Neural progenitor cell (in vitro differentiated cells): ENCODE data around the gene TAC3. TPM values are rescaled to one million over a fixed set of nuclear protein-coding genes. Genes with fewer than 3 reads are reported as not detected.

Experiments
- DNase-seq: peaks from one replicate; pipeline ENCODE4 v3.0.0-alpha.2; 2016; ENCODE audit warnings: low spot score
- H2AFZ ChIP-seq: fragments of 200-600 bp; sonication (generic); replicated peaks from 2 replicates; pipeline ENCODE4 v1.6.1; 2016; ENCODE audit warnings: antibody characterized with exemption
- H3F3A ChIP-seq: fragments of 200-600 bp; sonication (generic); 2 replicates; pipeline ENCODE4 v1.6.1; 2016; ENCODE audit warnings: antibody characterized with exemption, low read depth
- H3K27ac ChIP-seq: fragments of 200-600 bp; sonication (generic); 2 replicates; pipeline ENCODE4 v1.5.1; 2016; ENCODE audit warnings: mild to moderate bottlenecking
- H3K27me3 ChIP-seq: fragments of 200-600 bp; sonication (generic); 2 replicates; pipeline ENCODE4 v1.6.1; 2016; ENCODE audit warnings: mild to moderate bottlenecking, moderate library complexity
- H3K36me3 ChIP-seq: fragments of 200-600 bp; sonication (generic); 2 replicates; pipeline ENCODE4 v1.5.1; 2016
- H3K4me1 ChIP-seq: fragments of 200-600 bp; sonication (generic); 2 replicates; pipeline ENCODE4 v1.6.1; 2016; ENCODE audit warnings: mixed run types
- H3K4me2 ChIP-seq: fragments of 200-600 bp; sonication (generic); 2 replicates; pipeline ENCODE4 v1.6.1; 2016
- H3K4me3 ChIP-seq: fragments of 200-600 bp; sonication (generic); 2 replicates; pipeline ENCODE4 v1.5.1; 2016
- H3K79me2 ChIP-seq: fragments of 200-600 bp; sonication (generic); 2 replicates; pipeline ENCODE4 v1.6.1; 2016; ENCODE audit warnings: low read depth
- H3K9ac ChIP-seq: fragments of 200-600 bp; sonication (generic); 2 replicates; pipeline ENCODE4 v1.6.1; 2016
- H3K9me3 ChIP-seq: fragments of 200-600 bp; sonication (generic); 2 replicates; pipeline ENCODE4 v1.5.1; 2016; ENCODE audit warnings: low read depth
- H4K20me1 ChIP-seq: fragments of 200-600 bp; sonication (generic); 2 replicates; pipeline ENCODE4 v1.6.1; 2016; ENCODE audit warnings: low read depth
- H3K27ac Mint-ChIP-seq: 3 replicates; pipeline ENCODE4 v1.8.0; 2021; ENCODE audit warnings: mixed read lengths
- H3K27me3 Mint-ChIP-seq: 2 replicates; pipeline ENCODE4 v1.8.0; 2022; ENCODE audit warnings: low read depth, mild to moderate bottlenecking, inconsistent platforms, moderate library complexity, mixed read lengths; ENCODE audit not compliant: insufficient read depth
- H3K36me3 Mint-ChIP-seq: 3 replicates; pipeline ENCODE4 v1.8.0; 2021; ENCODE audit warnings: mixed read lengths
- H3K4me1 Mint-ChIP-seq: 3 replicates; pipeline ENCODE4 v1.8.0; 2021; ENCODE audit warnings: mixed read lengths
- H3K4me3 Mint-ChIP-seq: 3 replicates; pipeline ENCODE4 v1.8.0; 2021; ENCODE audit warnings: mild to moderate bottlenecking, moderate library complexity, mixed read lengths
- H3K9me3 Mint-ChIP-seq: 3 replicates; pipeline ENCODE4 v1.8.0; 2020; ENCODE audit warnings: mixed read lengths
- CTCF ChIP-seq: fragments of 200-600 bp; sonication (generic); IDR thresholded peaks from 2 replicates; pipeline ENCODE4 v1.5.1; 2017; ENCODE audit warnings: antibody characterized with exemption, mild to moderate bottlenecking
- EZH2 ChIP-seq: fragments of 200-600 bp; sonication (generic); IDR thresholded peaks from 2 replicates; pipeline ENCODE4 v1.6.1; 2017; ENCODE audit warnings: antibody characterized with exemption, mild to moderate bottlenecking, moderate library complexity
- EZH2phosphoT487 ChIP-seq: fragments of 200-600 bp; sonication (generic); IDR thresholded peaks from 2 replicates; pipeline ENCODE4 v1.6.1; 2017; ENCODE audit warnings: antibody characterized with exemption
- total RNA-seq: library from RNA; depleted of rRNA; stranded (reverse); fragments of >200 nt; gene quantifications from 2 replicates; pipeline ENCODE4 v1.2.3, GENCODE V29; 2015; ENCODE audit warnings: low replicate concordance

The TAC3 gene
- total RNA-seq, 1 donor from 2014 or later = 6.0 TPM

- no peak overlapping the region for H3K27ac Mint-ChIP-seq
- H3K9me3 Mint-ChIP-seq = peaks cover 2% of the 10 kb centered on the region
- H3K9me3 ChIP-seq = no peaks in the 10 kb centered on the region
- no peak overlapping the region for H3K27ac ChIP-seq
- peaks cover 18% of the 10 kb centered on the region for H3K27me3 Mint-ChIP-seq
- no peak overlapping the region for H3K4me2 ChIP-seq
- peaks cover 4% of the 10 kb centered on the region for H3K4me1 ChIP-seq
- H3K36me3 ChIP-seq = no peaks in the 10 kb centered on the region
- no peak overlapping the region for H3K4me3 ChIP-seq
- DNase-seq = no peak
- H3K4me1 Mint-ChIP-seq = no peaks in the 10 kb centered on the region
- no peaks in the 10 kb centered on the region for H4K20me1 ChIP-seq
- no peak overlapping the region for H3K9ac ChIP-seq
- H2AFZ ChIP-seq = no peak overlapping the region
- H3K4me3 Mint-ChIP-seq = no peak overlapping the region
- no peaks in the 10 kb centered on the region for H3K27me3 ChIP-seq
- TF ChIP-seq CTCF = no peak
- TF ChIP-seq EZH2 = no peak
- no peaks in the 10 kb centered on the region for H3K36me3 Mint-ChIP-seq
- peaks cover 3% of the 10 kb centered on the region for H3F3A ChIP-seq
- no peaks in the 10 kb centered on the region for H3K79me2 ChIP-seq
Observed at GRCh38 chr12:57040211-57040610, 23.9 kb upstream of the TAC3 start.

GRCh38 chr12:57039016-57039798 is 22.9 kb upstream of the TAC3 start:
- no peak overlapping the region for H3K9ac ChIP-seq
- no peaks in the 10 kb centered on the region for H3K9me3 ChIP-seq
- no peaks in the 10 kb centered on the region for H3K27me3 ChIP-seq
- peaks cover 3% of the 10 kb centered on the region for H3F3A ChIP-seq
- H3K27ac ChIP-seq = no peak overlapping the region
- no peaks in the 10 kb centered on the region for H3K79me2 ChIP-seq
- DNase-seq = no peak
- Mint-ChIP-seq H3K27me3 (peaks cover 15% of the 10 kb centered on the region), H3K36me3 (no peaks in the 10 kb centered on the region), H3K4me3 (no peak overlapping the region), H3K4me1 (no peaks in the 10 kb centered on the region), H3K27ac (no peak overlapping the region), H3K9me3 (peaks cover 2% of the 10 kb centered on the region)
- no peak overlapping the region for H2AFZ ChIP-seq
- no peak overlapping the region for H3K4me3 ChIP-seq
- TF ChIP-seq CTCF (no peak), EZH2phosphoT487 (no peak), EZH2 (no peak)
- no peaks in the 10 kb centered on the region for H3K36me3 ChIP-seq
- H3K4me1 ChIP-seq = peaks cover 4% of the 10 kb centered on the region
- no peak overlapping the region for H3K4me2 ChIP-seq
- no peaks in the 10 kb centered on the region for H4K20me1 ChIP-seq

GRCh38 chr12:57037264-57037663 is 20.9 kb upstream of the TAC3 start:
- H2AFZ ChIP-seq = no peak overlapping the region
- DNase-seq = no peak
- no peak overlapping the region for H3K4me3 Mint-ChIP-seq
- TF ChIP-seq CTCF = no peak
- TF ChIP-seq EZH2phosphoT487 = no peak
- TF ChIP-seq EZH2 = no peak
- no peaks in the 10 kb centered on the region for H3K27me3 ChIP-seq
- no peak overlapping the region for H3K4me2 ChIP-seq
- H3K27ac Mint-ChIP-seq = no peak overlapping the region
- H3F3A ChIP-seq = peaks cover 3% of the 10 kb centered on the region
- H3K4me1 Mint-ChIP-seq = no peaks in the 10 kb centered on the region
- H4K20me1 ChIP-seq = no peaks in the 10 kb centered on the region
- no peaks in the 10 kb centered on the region for H3K36me3 Mint-ChIP-seq
- peaks cover 4% of the 10 kb centered on the region for H3K4me1 ChIP-seq
- no peaks in the 10 kb centered on the region for H3K9me3 ChIP-seq
- no peaks in the 10 kb centered on the region for H3K36me3 ChIP-seq
- H3K4me3 ChIP-seq = no peak overlapping the region
- no peaks in the 10 kb centered on the region for H3K79me2 ChIP-seq
- H3K27ac ChIP-seq = no peak overlapping the region
- no peak overlapping the region for H3K9ac ChIP-seq
- peaks cover 2% of the 10 kb centered on the region for H3K9me3 Mint-ChIP-seq
- peaks cover 10% of the 10 kb centered on the region for H3K27me3 Mint-ChIP-seq
